Measurements from ENCODE around the gene TSHZ2.

GRCh38 chr20:53210931-53211330, 238.8 kb downstream of the TSHZ2 start:
- no peak for TF ChIP-seq CTCF (IDR thresholded peaks at IDR 0.05)
- no peak for TF ChIP-seq EZH2 (IDR thresholded peaks at IDR 0.05; ENCODE audit: borderline replicate concordance, insufficient read depth, low read depth, low read length, poor library complexity, severe bottlenecking)
